ENCODE data around the gene CERS4. TPM values are rescaled to one million over a fixed set of nuclear protein-coding genes. Genes with fewer than 3 reads are reported as not detected.
A peak's percentile ranks its signal among the peaks of the same experiment; 100 is the strongest.

CERS4 gene
- polyA plus RNA-seq, 1 donor from 2014 or later = 59.3 TPM

GRCh38 chr19:8208119-8208921 is 850 bp upstream of the CERS4 start:
- no peaks in the 10 kb centered on the region for H3K9me2 ChIP-seq (ENCODE audit: insufficient read depth, low read length)
- H3K36me3 ChIP-seq (ENCODE audit: insufficient read depth, low read length) = no peaks in the 10 kb centered on the region
- H3K27ac ChIP-seq (ENCODE audit: low read length) = peak overlapping the region; percentile 49
- peak overlapping the region; percentile 14 for H3K4me2 ChIP-seq (ENCODE audit: low read length)
- H4K20me1 ChIP-seq (ENCODE audit: insufficient read depth) = no peaks in the 10 kb centered on the region
- no peaks in the 10 kb centered on the region for H3K27me3 ChIP-seq (ENCODE audit: insufficient read depth, low read depth, low read length)
- H3F3A ChIP-seq (ENCODE audit: insufficient read depth, low read length, poor library complexity, severe bottlenecking) = no peaks in the 10 kb centered on the region
- H3K9me3 ChIP-seq (ENCODE audit: low read length) = no peaks in the 10 kb centered on the region
- TF ChIP-seq EP300 (conservative IDR thresholded peaks at IDR 0.05; ENCODE audit: poor library complexity, severe bottlenecking) (no peak), REST (IDR thresholded peaks at IDR 0.05; ENCODE audit: borderline replicate concordance) (no peak), EZH2 (IDR thresholded peaks at IDR 0.05; ENCODE audit: borderline replicate concordance, insufficient read depth, low read length, poor library complexity, severe bottlenecking) (no peak), MXI1 (conservative IDR thresholded peaks at IDR 0.05; ENCODE audit: poor library complexity, severe bottlenecking) (no peak), TAF1 (IDR thresholded peaks at IDR 0.05; ENCODE audit: low read depth) (no peak), POLR2AphosphoS5 (IDR thresholded peaks at IDR 0.05) (no peak), CTCF (IDR thresholded peaks at IDR 0.05; ENCODE audit: poor library complexity, severe bottlenecking) (no peak), RAD21 (conservative IDR thresholded peaks at IDR 0.05) (no peak), SMC3 (conservative IDR thresholded peaks at IDR 0.05; ENCODE audit: poor library complexity) (no peak)
- H3K9ac ChIP-seq (ENCODE audit: low read length) = peak overlapping the region; percentile 74
- H2AFZ ChIP-seq (ENCODE audit: low read depth, low read length) = peak overlapping the region; percentile 80
- H3K79me2 ChIP-seq (replicated peaks; ENCODE audit: insufficient read depth, low read length) = peaks cover 16% of the 10 kb centered on the region
- H3K4me3 ChIP-seq (ENCODE audit: low read length) = peak overlapping the region; percentile 62

GRCh38 chr19:8209462-8210378 is 550 bp downstream of the CERS4 start:
- peak overlapping the region; percentile 86 for H3K4me3 ChIP-seq (ENCODE audit: low read length)
- H3K4me2 ChIP-seq (ENCODE audit: low read length) = peak overlapping the region; percentile 56
- H4K20me1 ChIP-seq (ENCODE audit: insufficient read depth) = no peaks in the 10 kb centered on the region
- TF ChIP-seq REST (IDR thresholded peaks at IDR 0.05; ENCODE audit: borderline replicate concordance) = peak; percentile 71
- peak; percentile 40 for TF ChIP-seq MXI1 (conservative IDR thresholded peaks at IDR 0.05; ENCODE audit: poor library complexity, severe bottlenecking)
- no peak for TF ChIP-seq EZH2 (IDR thresholded peaks at IDR 0.05; ENCODE audit: borderline replicate concordance, insufficient read depth, low read length, poor library complexity, severe bottlenecking)
- no peak for TF ChIP-seq CTCF (IDR thresholded peaks at IDR 0.05; ENCODE audit: poor library complexity, severe bottlenecking)
- TF ChIP-seq TAF1 (IDR thresholded peaks at IDR 0.05; ENCODE audit: low read depth) = peak; percentile 11
- no peak for TF ChIP-seq EP300 (conservative IDR thresholded peaks at IDR 0.05; ENCODE audit: poor library complexity, severe bottlenecking)
- no peak for TF ChIP-seq SMC3 (conservative IDR thresholded peaks at IDR 0.05; ENCODE audit: poor library complexity)
- no peak for TF ChIP-seq RAD21 (conservative IDR thresholded peaks at IDR 0.05)
- no peak for TF ChIP-seq POLR2AphosphoS5 (IDR thresholded peaks at IDR 0.05)
- no peaks in the 10 kb centered on the region for H3K9me2 ChIP-seq (ENCODE audit: insufficient read depth, low read length)
- H2AFZ ChIP-seq (ENCODE audit: low read depth, low read length) = peak overlapping the region; percentile 83
- H3K79me2 ChIP-seq (replicated peaks; ENCODE audit: insufficient read depth, low read length) = peaks cover 16% of the 10 kb centered on the region
- no peaks in the 10 kb centered on the region for H3K36me3 ChIP-seq (ENCODE audit: insufficient read depth, low read length)
- H3K27ac ChIP-seq (ENCODE audit: low read length) = peak overlapping the region; percentile 81
- no peaks in the 10 kb centered on the region for H3F3A ChIP-seq (ENCODE audit: insufficient read depth, low read length, poor library complexity, severe bottlenecking)
- H3K9ac ChIP-seq (ENCODE audit: low read length) = peak overlapping the region; percentile 88
- H3K27me3 ChIP-seq (ENCODE audit: insufficient read depth, low read depth, low read length) = no peaks in the 10 kb centered on the region
- H3K9me3 ChIP-seq (ENCODE audit: low read length) = no peaks in the 10 kb centered on the region

Data from neural cell (in vitro differentiated cells).